GM12864 (cell line): ENCODE results near the gene NMBR.
"Not testable (repeated sequence)": the region's sequence is repeated elsewhere in the genome, so short reads cannot be mapped to it uniquely, and the experiment has no call there.

Experiments
- DNase-seq: peaks from one replicate; pipeline ENCODE4 v3.0.0-alpha.2; 2011; ENCODE audit warnings: low read depth
- H3K4me3 ChIP-seq: 2 replicates; pipeline ENCODE4 v1.5.1; 2011; ENCODE audit warnings: mild to moderate bottlenecking, low read depth, low read length, control low read depth
- CTCF ChIP-seq: IDR thresholded peaks from 2 replicates; pipeline ENCODE4 v1.5.1; 2011; ENCODE audit warnings: low read depth, mild to moderate bottlenecking, moderate library complexity, low read length, control low read depth, inconsistent platforms; ENCODE audit errors: missing control alignments

The NMBR gene

DNA sequence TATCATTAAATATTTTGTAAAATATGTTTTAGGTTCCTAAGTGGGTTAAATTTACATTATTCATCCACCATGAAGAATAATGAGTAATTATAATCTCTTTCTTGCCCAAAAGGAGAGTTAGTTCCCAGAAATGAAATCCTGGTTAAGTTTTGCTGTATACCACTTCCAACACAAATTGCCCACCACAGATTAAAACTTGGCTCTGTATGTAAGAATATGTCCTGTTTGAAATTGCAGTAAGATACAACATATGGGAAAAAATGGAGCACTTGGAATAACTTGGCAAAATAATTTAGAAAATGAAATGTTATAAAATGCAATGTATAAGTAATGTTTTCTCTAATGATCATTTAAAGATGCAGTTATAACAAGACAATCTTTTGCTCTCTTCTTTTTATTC lies 78.5 kb downstream of the NMBR start:
- DNase-seq = no peak
- no peak for TF ChIP-seq CTCF
- H3K4me3 ChIP-seq = no peak overlapping the region

GRCh38 chr6:142062861-142063260 lies 84.1 kb downstream of the NMBR start:
- DNase-seq, H3K4me3 ChIP-seq: not testable (repeated sequence)

GRCh38 chr6:142058551-142059290 lies 88.2 kb downstream of the NMBR start:
- H3K4me3 ChIP-seq = no peak overlapping the region
- TF ChIP-seq CTCF = no peak
- no peak for DNase-seq

DNA sequence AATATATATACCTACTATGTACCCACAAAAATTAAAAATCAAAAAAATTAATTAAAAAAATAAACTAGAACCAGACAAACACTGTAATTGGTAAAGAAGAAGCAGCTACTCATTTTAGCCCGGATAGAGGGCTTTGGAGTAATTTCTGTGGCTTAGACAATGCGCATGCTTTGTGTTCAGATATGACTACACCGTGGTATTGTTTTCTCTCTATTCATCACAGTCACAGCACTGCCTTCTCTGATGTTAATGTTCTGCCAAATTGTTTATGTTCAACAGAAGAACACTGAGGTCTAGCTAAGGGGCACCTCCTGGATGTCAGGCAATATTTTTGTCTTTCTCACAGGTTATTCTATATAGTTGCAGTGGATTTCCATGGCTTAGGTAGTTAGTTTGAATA lies 91.7 kb downstream of the NMBR start:
- H3K4me3 ChIP-seq = no peak overlapping the region
- TF ChIP-seq CTCF = no peak
- no peak for DNase-seq

GRCh38 chr6:142051404-142051803 lies 95.5 kb downstream of the NMBR start:
- TF ChIP-seq CTCF = no peak
- no peak for DNase-seq

GRCh38 chr6:142048593-142048980 lies 98.3 kb downstream of the NMBR start:
- TF ChIP-seq CTCF = no peak
- DNase-seq = no peak
- H3K4me3 ChIP-seq = no peak overlapping the region

More at GRCh38 chr6:142051404-142051803, 95.5 kb downstream of the NMBR start:
- H3K4me3 ChIP-seq = no peak overlapping the region

GRCh38 chr6:142047934-142048592 lies 98.9 kb downstream of the NMBR start:
- H3K4me3 ChIP-seq = no peak overlapping the region
- no peak for DNase-seq
- TF ChIP-seq CTCF = no peak
